K562 (cell line): Measurements from ENCODE around the gene KIF12. TPM values are rescaled to one million over a fixed set of nuclear protein-coding genes. Genes with fewer than 3 reads are reported as not detected.
A peak's percentile ranks its signal among the peaks of the same experiment; 100 is the strongest.

ENCODE experiments used
- ATAC-seq: fragments of 200-7000 bp; cut with Tn5 transposase; 3 replicates; pipeline ENCODE4 v1.9.1; 2020; ENCODE audit warnings: moderate library complexity
- BruUV-seq: library from RNA; stranded (reverse); fragments of 400-500 nt; replicated peaks from 2 replicates; lab custom pipeline; 2021; lab: Mats Ljungman, UMichigan
- CTCF ChIA-PET: fragments of 300-600 bp; formaldehyde crosslinking; extraction: SDS; loops from one replicate; lab custom pipeline; 2021; ENCODE audit warnings: low intra/inter-chr PET ratio; lab: Yijun Ruan, JAX
- POLR2A ChIA-PET: fragments of 300-600, 350-650 bp; sonication (Branson Sonifier 250); formaldehyde crosslinking; extraction: SDS; loops from one replicate; lab custom pipeline; 2021; ENCODE audit warnings: antibody characterized with exemption, inconsistent platforms; lab: Yijun Ruan, JAX
- DNase-seq, 4 experiments: peaks; one replicate each; pipeline versions ENCODE4 v3.0.0 to v3.0.0-alpha.2; 2011 to 2018; ENCODE audit warnings: low spot score in 3 of 4, mixed read lengths in 3 of 4; ENCODE audit errors: extremely low read depth in 1 of 4
- FAIRE-seq: peaks from 2 replicates; lab custom pipeline; 2011; peaks lifted over from hg19 to GRCh38; lab: Jason Lieb, UNC
- H2AFZ ChIP-seq: 2 replicates; pipeline ENCODE4 v1.6.0; 2011; ENCODE audit warnings: low read depth, low read length, control low read depth, inconsistent platforms
- H3K27ac ChIP-seq: fragments of 200-600 bp; 3 replicates; pipeline ENCODE4 v1.8.0; 2011; ENCODE audit warnings: low read depth, mild to moderate bottlenecking, control low read depth, inconsistent platforms, low read length, moderate library complexity, mixed read lengths; ENCODE audit errors: extremely low read depth
- H3K27me3 ChIP-seq, 2 experiments: fragments of 300-600 bp in 1 of 2; 2 replicates in 1 of 2; 3 replicates in 1 of 2; pipeline versions ENCODE4 v1.6.0 to v1.8.0; 2011; ENCODE audit warnings: inconsistent platforms in 2 of 2, low read length in 2 of 2, mild to moderate bottlenecking in 1 of 2, mixed read lengths in 1 of 2, moderate library complexity in 1 of 2; ENCODE audit not compliant: control insufficient read depth in 2 of 2, insufficient read depth in 2 of 2
- H3K36me3 ChIP-seq: fragments of 300-600 bp; 3 replicates; pipeline ENCODE4 v1.8.0; 2011; ENCODE audit warnings: mild to moderate bottlenecking, low read length, inconsistent platforms; ENCODE audit not compliant: control insufficient read depth, insufficient read depth
- H3K4me1 ChIP-seq, 2 experiments: fragments of 200-600 bp in 1 of 2; replicated peaks in 1 of 2; 2 replicates in 1 of 2; 3 replicates in 1 of 2; pipeline versions ENCODE4 v1.5.1 to v1.8.0; 2011; ENCODE audit warnings: inconsistent platforms in 2 of 2, low read length in 2 of 2, mild to moderate bottlenecking in 1 of 2, mixed read lengths in 1 of 2, moderate library complexity in 1 of 2; ENCODE audit not compliant: control insufficient read depth in 2 of 2, insufficient read depth in 2 of 2
- H3K4me2 ChIP-seq: 2 replicates; pipeline ENCODE4 v1.6.1; 2011; ENCODE audit warnings: low read length, control low read depth, inconsistent platforms, mixed read lengths; ENCODE audit not compliant: insufficient read depth
- H3K4me3 ChIP-seq: fragments of 200-600 bp; sonication (generic), shearing (Covaris generic); 2 replicates; pipeline ENCODE4 v1.5.1; 2016; ENCODE audit warnings: control low read depth, inconsistent platforms
- H3K79me2 ChIP-seq: fragments of 200-600 bp; 3 replicates; pipeline ENCODE4 v1.8.0; 2011; ENCODE audit warnings: low read length, inconsistent platforms; ENCODE audit not compliant: control insufficient read depth, insufficient read depth
- H3K9ac ChIP-seq, 2 experiments: 2 replicates each; pipeline versions ENCODE4 v1.6.0 to v1.6.1; 2011; ENCODE audit warnings: low read depth in 2 of 2, low read length in 2 of 2, control low read depth in 1 of 2, inconsistent platforms in 1 of 2, mild to moderate bottlenecking in 1 of 2, mixed read lengths in 1 of 2; ENCODE audit not compliant: insufficient read depth in 1 of 2
- H3K9me1 ChIP-seq: one replicate; pipeline ENCODE4 v1.6.0; 2011; ENCODE audit warnings: inconsistent platforms, mild to moderate bottlenecking, low read length, moderate library complexity; ENCODE audit not compliant: control insufficient read depth, insufficient read depth
- H3K9me3 ChIP-seq: replicated peaks from 2 replicates; pipeline ENCODE4 v1.5.1; 2011; ENCODE audit warnings: low read depth, low read length, inconsistent platforms; ENCODE audit not compliant: control insufficient read depth, insufficient read depth
- H4K20me1 ChIP-seq: replicated peaks from 2 replicates; pipeline ENCODE4 v1.6.1; 2011; ENCODE audit warnings: low read length, inconsistent platforms, mixed read lengths; ENCODE audit not compliant: control insufficient read depth, insufficient read depth
- BACH1 ChIP-seq: fragments of 200-800 bp; sonication (Bioruptor generic); IDR thresholded peaks from 2 replicates; pipeline ENCODE4 v1.6.1; 2016; ENCODE audit warnings: missing genetic modification characterization, missing compliant biosample characterization
- BCOR ChIP-seq: fragments of 450-650 bp; IDR thresholded peaks from 2 replicates; pipeline ENCODE4 v1.6.1; 2016
- C11orf30 ChIP-seq: fragments of 450-650 bp; IDR thresholded peaks from 2 replicates; pipeline ENCODE4 v1.6.1; 2016; ENCODE audit warnings: low read depth, mild to moderate bottlenecking
- CBFA2T3 ChIP-seq: fragments of 450-650 bp; IDR thresholded peaks from 2 replicates; pipeline ENCODE4 v1.6.1; 2017
- CBX3 ChIP-seq, 2 experiments: IDR thresholded peaks; 1 replicate in 1 of 2; 2 replicates in 1 of 2; pipeline ENCODE4 v1.6.1; 2012; ENCODE audit warnings: inconsistent platforms in 2 of 2, low read length in 2 of 2, borderline replicate concordance in 1 of 2, control low read depth in 1 of 2
- CREB1 ChIP-seq, 2 experiments: sonication (generic) in 1 of 2; formaldehyde crosslinking in 1 of 2; IDR thresholded peaks; 2 replicates each; pipeline versions ENCODE4 v1.6.1 to v1.8.0; 2012 to 2022; ENCODE audit warnings: inconsistent platforms in 1 of 2, mild to moderate bottlenecking in 1 of 2, missing genetic modification reagents in 1 of 2, moderate library complexity in 1 of 2
- ESRRA ChIP-seq: fragments of 450-650 bp; IDR thresholded peaks from 2 replicates; pipeline ENCODE4 v1.6.1; 2014; ENCODE audit warnings: low read depth, mild to moderate bottlenecking, moderate library complexity, borderline replicate concordance
- GABPB2 ChIP-seq: fragments of 250-450 bp; sonication (Bioruptor Pico); conservative IDR thresholded peaks from 2 replicates; pipeline ENCODE4 v1.5.1; 2021; ENCODE audit warnings: mild to moderate bottlenecking
- MAFF ChIP-seq: IDR thresholded peaks from 2 replicates; pipeline ENCODE4 v1.6.1; 2012; ENCODE audit warnings: low read length, improper control_type of control experiment
- MAFK ChIP-seq: IDR thresholded peaks from 2 replicates; pipeline ENCODE4 v1.6.1; 2011; ENCODE audit warnings: low read length, improper control_type of control experiment
- NFIC ChIP-seq: fragments of 450-650 bp; IDR thresholded peaks from 2 replicates; pipeline ENCODE4 v1.6.1; 2017; ENCODE audit warnings: mild to moderate bottlenecking, inconsistent platforms
- RBM25 ChIP-seq: fragments of 200-400 bp; formaldehyde crosslinking; IDR thresholded peaks from 2 replicates; pipeline ENCODE4 v1.6.1; 2018; ENCODE audit warnings: low read length, low read depth, moderate library complexity; ENCODE audit not compliant: severe bottlenecking
- SMAD1 ChIP-seq: fragments of 150-350 bp; IDR thresholded peaks from 2 replicates; pipeline ENCODE4 v1.6.1; 2014; ENCODE audit warnings: low read length, low read depth; ENCODE audit not compliant: partially characterized antibody
- ZNF253 ChIP-seq: fragments of 250-450 bp; sonication (Bioruptor Pico); conservative IDR thresholded peaks from 2 replicates; pipeline ENCODE4 v1.6.1; 2021; ENCODE audit warnings: mild to moderate bottlenecking
- ZNF316 ChIP-seq: fragments of 450-650 bp; IDR thresholded peaks from 2 replicates; pipeline ENCODE4 v1.6.1; 2016
- WGBS: fragments of 100-300 bp; shearing (Covaris generic); methylation state at CpG from one replicate; pipeline ENCODE4 v1.1.6; 2016; ENCODE audit warnings: low coverage, mixed read lengths; ENCODE audit not compliant: insufficient coverage; ENCODE audit errors: missing lambda C conversion rate; 5-methylcytosine and 5-hydroxymethylcytosine counted together
- in situ Hi-C: fragments of 300-500 bp; cut with MboI; formaldehyde crosslinking; loops from 4 replicates; pipeline ENCODE4 v1.15.0; 2018; ENCODE audit warnings: inconsistent platforms, mixed read lengths
- intact Hi-C: fragments of 100-400 bp; cut with micrococcal nuclease; formaldehyde crosslinking; loops from 2 replicates; pipeline ENCODE4 v1.14.2; 2022
- polyA plus RNA-seq, 8 experiments: library from polyadenylated mRNA; depleted of rRNA in 4 of 8; stranded (reverse) in 5 of 8; unstranded in 3 of 8; fragments of >200 nt; fragmentation: Nextera tagmentation in 2 of 8; fragmentation: Illumina TruSeq in 1 of 8; extraction: Ambion mirVana in 2 of 8; extraction: Trizol in 1 of 8; gene quantifications; 2 replicates each; pipeline versions ENCODE4 v1.2.1 to v1.2.3, GENCODE V29; 2011 to 2014; ENCODE audit warnings: inconsistent platforms in 1 of 8, missing spikeins in 1 of 8
- total RNA-seq, 7 experiments: library from RNA; depleted of rRNA in 6 of 7; stranded (reverse); fragments of >200 nt in 6 of 7; fragmentation: Illumina TruSeq in 2 of 7; extraction: Trizol in 2 of 7; gene quantifications; 2 replicates each; pipeline versions ENCODE4 v1.2.1 to v1.2.3, GENCODE V29; 2011 to 2021; ENCODE audit warnings: low replicate concordance in 1 of 7
- TF ChIP-seq, protein P1 (sequence below): fragments of 450-650 bp; formaldehyde crosslinking; IDR thresholded peaks from 2 replicates; pipeline ENCODE4 v1.4.0; 2022; ENCODE audit warnings: missing genetic modification characterization
- TF ChIP-seq, protein P2 (sequence below), 2 experiments: fragments of 450-650 bp in 1 of 2; sonication (generic) in 1 of 2; formaldehyde crosslinking in 1 of 2; IDR thresholded peaks in 1 of 2; conservative IDR thresholded peaks in 1 of 2; 2 replicates each; pipeline versions ENCODE4 v1.6.1 to v1.8.1; 2016 to 2023; ENCODE audit warnings: mild to moderate bottlenecking in 2 of 2, moderate library complexity in 2 of 2, inconsistent platforms in 1 of 2, missing genetic modification reagents in 1 of 2

KIF12 gene
- total and polyA plus RNA-seq, 9 of the 15 experiments (the other 6 are each of a cell fraction or from before 2014, with no cell fraction given), result not detected

- TF ChIP-seq, protein P1, sequence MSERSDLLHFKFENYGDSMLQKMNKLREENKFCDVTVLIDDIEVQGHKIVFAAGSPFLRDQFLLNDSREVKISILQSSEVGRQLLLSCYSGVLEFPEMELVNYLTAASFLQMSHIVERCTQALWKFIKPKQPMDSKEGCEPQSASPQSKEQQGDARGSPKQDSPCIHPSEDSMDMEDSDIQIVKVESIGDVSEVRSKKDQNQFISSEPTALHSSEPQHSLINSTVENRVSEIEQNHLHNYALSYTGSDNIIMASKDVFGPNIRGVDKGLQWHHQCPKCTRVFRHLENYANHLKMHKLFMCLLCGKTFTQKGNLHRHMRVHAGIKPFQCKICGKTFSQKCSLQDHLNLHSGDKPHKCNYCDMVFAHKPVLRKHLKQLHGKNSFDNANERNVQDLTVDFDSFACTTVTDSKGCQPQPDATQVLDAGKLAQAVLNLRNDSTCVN (CRISPR knock-in tag), result no peak
- TF ChIP-seq SMAD1 (no peak), GABPB2 (CRISPR knock-in tag) (no peak), CBX3 (IDR thresholded peaks at IDR 0.05; ENCODE audit: borderline replicate concordance in 1 of 2, low read length in 2 of 2) (no peak)
Measured at GRCh38 chr9:114078781-114079156, 20.3 kb downstream of the KIF12 start (continued).

DNA sequence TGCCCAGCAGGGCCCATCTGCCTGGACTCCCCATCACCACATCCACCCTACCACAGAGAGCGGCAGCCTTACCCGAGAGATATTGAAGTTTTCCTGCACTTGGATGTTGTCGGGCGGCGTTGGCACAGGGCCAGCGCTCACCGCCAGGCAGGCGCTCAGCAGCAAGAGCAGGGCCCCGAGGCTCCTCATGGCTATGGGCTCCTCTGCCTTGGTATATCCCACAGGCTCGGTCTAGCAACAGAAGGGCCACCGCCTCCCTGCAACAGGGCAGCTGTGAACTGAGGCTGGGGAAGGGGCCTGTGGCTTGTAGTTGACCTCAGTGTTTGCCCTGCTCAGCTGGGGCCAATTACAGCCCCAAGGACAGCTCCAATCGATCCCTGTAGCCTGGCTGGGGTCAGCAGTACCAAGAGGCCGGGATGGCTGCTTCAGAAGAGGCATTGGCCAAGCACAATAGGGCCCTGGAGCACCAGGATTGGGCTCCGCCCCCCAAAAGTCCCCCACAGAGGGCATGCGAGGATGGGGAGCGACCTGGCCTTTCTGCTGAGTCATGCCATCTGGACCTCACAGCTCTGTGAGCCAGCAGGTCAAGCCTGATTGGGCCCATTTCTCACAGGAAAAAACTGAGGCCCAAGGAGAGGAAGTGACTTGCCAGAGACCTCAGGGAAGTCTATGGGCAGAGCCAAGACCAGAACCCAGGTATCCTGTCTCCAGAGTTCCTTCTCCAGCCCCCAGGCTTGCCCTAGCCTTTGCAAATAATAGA is 20.9 kb downstream of the KIF12 start, which contains the start of gene AMBP:
AMBP (minus strand) TSS at position 280 of the 760 bp plus-strand sequence; CDS start at position 189, 91 bp downstream.
- Histone ChIP-seq H3K9me3 (no peaks in the 10 kb centered on the region), H3K4me2 (no peak within 1 kb of the TSS), H3K9me1 (no peaks in the 10 kb centered on the region), H3K4me1 (peaks cover 5 to 6% of the 10 kb centered on the region in 2 experiments; a peak in 4 of 5 replicates), H3K4me3 (no peak within 1 kb of the TSS), H3K79me2 (no peaks in the 10 kb centered on the region), H2AFZ (0 out of 2 replicates have a peak within 1 kb of the TSS, but pooled peaks have one; percentile 51), H3K27me3 (peaks cover 4 to 25% of the 10 kb centered on the region in 2 experiments; a peak in 3 of 5 replicates), H4K20me1 (no peaks in the 10 kb centered on the region), H3K9ac (peak within 1 kb of the TSS in 1 of 2 experiments; percentile 56; a peak in 2 of 4 replicates), H3K27ac (no peak within 1 kb of the TSS), H3K36me3 (no peaks in the 10 kb centered on the region)
- 8% methylated on average over 16 of the region's 16 CpGs for WGBS
- CTCF ChIA-PET, result no interaction called here
- no peak for FAIRE-seq
- peak; percentile 34 for ATAC-seq
- DNase-seq, result peak; percentile 30 to 52 (median 41)
- intact Hi-C loops (loop anchor here (5.0 kb wide), 1 partner anchor 341 kb away; no protein-coding TSS in a partner anchor), in situ Hi-C loops (no loop called here)
- POLR2A ChIA-PET, result interaction anchor here (0.6 to 1.6 kb wide), 2 partner anchors 10 to 170 kb away, joined by 3 to 4 read pairs; no protein-coding TSS in a partner anchor
- BruUV-seq, result no TSS peak
- TF ChIP-seq RBM25 (peak; percentile 23), BCOR (0 out of 2 replicates have a peak, but pooled peaks have one; percentile 29), ESRRA (0 out of 2 replicates have a peak, but pooled peaks have one; percentile 25), ZNF253 (no peak), ZNF316 (peak; percentile 90), C11orf30 (peak; percentile 88), BACH1 (tag) (peak; percentile 80), NFIC (peak; percentile 95), MAFK (peak; percentile 82; the same call in 1 of the 2 replicates), MAFF (peak; percentile 79), CBFA2T3 (peak; percentile 47), CREB1 (IDR thresholded peaks at IDR 0.05) (no peak), CREB1 (CRISPR knock-in tag; IDR thresholded peaks at IDR 0.05) (no peak)
- TF ChIP-seq, protein P2, sequence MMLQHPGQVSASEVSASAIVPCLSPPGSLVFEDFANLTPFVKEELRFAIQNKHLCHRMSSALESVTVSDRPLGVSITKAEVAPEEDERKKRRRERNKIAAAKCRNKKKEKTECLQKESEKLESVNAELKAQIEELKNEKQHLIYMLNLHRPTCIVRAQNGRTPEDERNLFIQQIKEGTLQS (IDR thresholded peaks at IDR 0.05), result no peak
- TF ChIP-seq, protein P2 (CRISPR knock-in tag; conservative IDR thresholded peaks at IDR 0.05), result no peak
